Keratinocyte (primary cell): ENCODE measurements around the gene PRR33. TPM values are rescaled to one million over a fixed set of nuclear protein-coding genes. Genes with fewer than 3 reads are reported as not detected.

Source experiments
- DNase-seq: peaks from one replicate; pipeline ENCODE4 v3.0.0-alpha.2; 2011; ENCODE audit warnings: low read depth, missing footprints, low spot score
- FAIRE-seq: peaks from 2 replicates; lab custom pipeline; 2011; peaks lifted over from hg19 to GRCh38; lab: Jason Lieb, UNC
- H2AFZ ChIP-seq: 2 replicates; pipeline ENCODE4 v1.6.0; 2012; ENCODE audit warnings: low read length, control low read depth, inconsistent platforms; ENCODE audit not compliant: control insufficient read depth
- H3K27ac ChIP-seq: 2 replicates; pipeline ENCODE4 v1.5.1; 2011; ENCODE audit warnings: low read length; ENCODE audit not compliant: control insufficient read depth, insufficient read depth
- H3K27me3 ChIP-seq: 3 replicates; pipeline ENCODE4 v1.6.0; 2011; ENCODE audit warnings: low read length; ENCODE audit not compliant: control insufficient read depth, insufficient read depth; ENCODE audit errors: extremely low read depth
- H3K36me3 ChIP-seq, 2 experiments: 2 replicates in 1 of 2; 3 replicates in 1 of 2; pipeline ENCODE4 v1.5.1; 2011; ENCODE audit warnings: low read length in 2 of 2, mild to moderate bottlenecking in 1 of 2; ENCODE audit not compliant: control insufficient read depth in 2 of 2, insufficient read depth in 2 of 2; ENCODE audit errors: extremely low read depth in 1 of 2
- H3K4me1 ChIP-seq: 3 replicates; pipeline ENCODE4 v1.5.1; 2011; ENCODE audit warnings: low read length; ENCODE audit not compliant: control insufficient read depth, insufficient read depth; ENCODE audit errors: extremely low read depth
- H3K4me2 ChIP-seq: 3 replicates; pipeline ENCODE4 v1.6.0; 2011; ENCODE audit warnings: low read depth, low read length; ENCODE audit not compliant: control insufficient read depth, insufficient read depth; ENCODE audit errors: extremely low read depth
- H3K4me3 ChIP-seq, 3 experiments: fragments of 200-600 bp in 1 of 3; sonication (generic) in 1 of 3; 2 replicates in 2 of 3; 3 replicates in 1 of 3; pipeline ENCODE4 v1.5.1; 2011 to 2016; ENCODE audit warnings: low read length in 3 of 3, mild to moderate bottlenecking in 3 of 3, control low read depth in 2 of 3, inconsistent platforms in 1 of 3, low read depth in 1 of 3, mixed read lengths in 1 of 3, mixed run types in 1 of 3, moderate library complexity in 1 of 3; ENCODE audit not compliant: control insufficient read depth in 2 of 3, insufficient read depth in 2 of 3; ENCODE audit errors: extremely low read depth in 1 of 3
- H3K79me2 ChIP-seq: 2 replicates; pipeline ENCODE4 v1.6.0; 2012; ENCODE audit warnings: low read length; ENCODE audit not compliant: control insufficient read depth, insufficient read depth
- H3K9ac ChIP-seq: 3 replicates; pipeline ENCODE4 v1.6.0; 2011; ENCODE audit warnings: low read length; ENCODE audit not compliant: control insufficient read depth, insufficient read depth; ENCODE audit errors: extremely low read depth
- H3K9me1 ChIP-seq: 3 replicates; pipeline ENCODE4 v1.6.0; 2011; ENCODE audit warnings: low read length; ENCODE audit not compliant: control insufficient read depth, insufficient read depth; ENCODE audit errors: extremely low read depth
- H3K9me3 ChIP-seq: 2 replicates; pipeline ENCODE4 v1.5.1; 2012; ENCODE audit warnings: low read depth, low read length; ENCODE audit not compliant: control insufficient read depth
- H4K20me1 ChIP-seq: 3 replicates; pipeline ENCODE4 v1.6.0; 2011; ENCODE audit warnings: low read length; ENCODE audit not compliant: control insufficient read depth, insufficient read depth; ENCODE audit errors: extremely low read depth
- EZH2 ChIP-seq: IDR thresholded peaks from one replicate; pipeline ENCODE4 v1.6.1; 2012; ENCODE audit warnings: inconsistent platforms, mild to moderate bottlenecking, low read length, moderate library complexity
- dilution Hi-C: fragments of 300-500 bp; cut with MboI; formaldehyde crosslinking; loops from one replicate; pipeline ENCODE4 v1.7.0; 2020; ENCODE audit warnings: low sequenced_read_pairs; ENCODE audit not compliant: extremely low pct_ligation_motif_present
- polyA plus RNA-seq, 5 experiments: library from polyadenylated mRNA; depleted of rRNA in 3 of 5; stranded (reverse) in 3 of 5; stranded (forward) in 1 of 5; unstranded in 1 of 5; fragments of >200 nt; gene quantifications; 1 replicate in 1 of 5; 2 replicates in 3 of 5; 3 replicates in 1 of 5; pipeline versions ENCODE4 v1.2.1 to v1.2.3, GENCODE V29; 2011 to 2012; ENCODE audit warnings: missing spikeins in 2 of 5, low read depth in 1 of 5, low replicate concordance in 1 of 5
- TF ChIP-seq, protein P1 (sequence below), 3 experiments: IDR thresholded peaks in 1 of 3; conservative IDR thresholded peaks in 1 of 3; optimal IDR thresholded peaks in 1 of 3; 2 replicates in 2 of 3; 3 replicates in 1 of 3; pipeline versions ENCODE3 to v1.5.1; 2011; ENCODE audit warnings: low read length in 3 of 3, mild to moderate bottlenecking in 3 of 3, moderate library complexity in 2 of 3, control low read depth in 1 of 3, inconsistent platforms in 1 of 3; ENCODE audit not compliant: insufficient read depth in 2 of 3; ENCODE audit errors: extremely low read depth in 1 of 3

The PRR33 gene
- polyA plus RNA-seq, 1 donor (not counting 4 experiments of a cell fraction or from before 2014, with no cell fraction given), result not detected

DNA sequence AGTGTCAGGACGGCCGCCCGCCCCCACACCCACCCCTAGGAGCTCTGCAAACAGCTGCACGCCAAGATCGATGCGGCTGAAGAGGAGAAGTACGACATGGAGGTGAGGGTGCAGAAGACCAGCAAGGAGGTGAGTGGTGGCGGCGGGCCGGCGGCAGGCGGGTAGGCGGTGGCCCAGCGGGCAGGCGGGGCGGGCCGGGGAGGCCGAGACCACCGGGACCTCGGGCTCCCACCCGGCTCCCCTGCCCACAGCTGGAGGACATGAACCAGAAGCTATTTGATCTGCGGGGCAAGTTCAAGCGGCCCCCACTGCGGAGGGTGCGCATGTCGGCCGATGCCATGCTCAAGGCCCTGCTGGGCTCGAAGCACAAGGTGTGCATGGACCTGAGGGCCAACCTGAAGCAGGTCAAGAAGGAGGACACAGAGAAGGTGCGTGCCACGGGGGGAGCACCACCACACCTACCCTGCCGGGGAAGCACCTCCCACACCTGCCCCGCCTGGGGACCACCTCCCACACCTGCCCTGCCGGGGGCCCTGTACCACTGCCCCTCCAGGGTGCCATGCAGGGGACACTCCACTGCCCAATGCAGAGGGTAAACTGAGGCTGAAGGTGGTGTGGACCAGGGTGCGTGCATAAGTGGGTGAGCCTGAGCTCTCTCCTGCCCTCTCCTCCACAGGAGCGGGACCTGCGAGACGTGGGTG lies 50.8 kb downstream of the PRR33 start:
- no peaks in the 10 kb centered on the region for H4K20me1 ChIP-seq
- no peak overlapping the region for H3K4me3 ChIP-seq
- no peak overlapping the region for H3K27ac ChIP-seq
- no peak for TF ChIP-seq EZH2
- TF ChIP-seq, protein P1, sequence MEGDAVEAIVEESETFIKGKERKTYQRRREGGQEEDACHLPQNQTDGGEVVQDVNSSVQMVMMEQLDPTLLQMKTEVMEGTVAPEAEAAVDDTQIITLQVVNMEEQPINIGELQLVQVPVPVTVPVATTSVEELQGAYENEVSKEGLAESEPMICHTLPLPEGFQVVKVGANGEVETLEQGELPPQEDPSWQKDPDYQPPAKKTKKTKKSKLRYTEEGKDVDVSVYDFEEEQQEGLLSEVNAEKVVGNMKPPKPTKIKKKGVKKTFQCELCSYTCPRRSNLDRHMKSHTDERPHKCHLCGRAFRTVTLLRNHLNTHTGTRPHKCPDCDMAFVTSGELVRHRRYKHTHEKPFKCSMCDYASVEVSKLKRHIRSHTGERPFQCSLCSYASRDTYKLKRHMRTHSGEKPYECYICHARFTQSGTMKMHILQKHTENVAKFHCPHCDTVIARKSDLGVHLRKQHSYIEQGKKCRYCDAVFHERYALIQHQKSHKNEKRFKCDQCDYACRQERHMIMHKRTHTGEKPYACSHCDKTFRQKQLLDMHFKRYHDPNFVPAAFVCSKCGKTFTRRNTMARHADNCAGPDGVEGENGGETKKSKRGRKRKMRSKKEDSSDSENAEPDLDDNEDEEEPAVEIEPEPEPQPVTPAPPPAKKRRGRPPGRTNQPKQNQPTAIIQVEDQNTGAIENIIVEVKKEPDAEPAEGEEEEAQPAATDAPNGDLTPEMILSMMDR (optimal IDR thresholded peaks at IDR 0.05 in 1 of 3, IDR thresholded peaks at IDR 0.05 in 1 of 3, conservative IDR thresholded peaks at IDR 0.05 in 1 of 3; ENCODE audit: extremely low read depth in 1 of 3, insufficient read depth in 2 of 3, low read length in 3 of 3), result no peak
- peaks cover 9% of the 10 kb centered on the region for H3K79me2 ChIP-seq
- H3K27me3 ChIP-seq, result no peaks in the 10 kb centered on the region
- no peak for FAIRE-seq
- no peaks in the 10 kb centered on the region for H3K36me3 ChIP-seq
- DNase-seq, result no peak
- peaks cover 49% of the 10 kb centered on the region for H3K4me1 ChIP-seq
- no peak overlapping the region for H3K9ac ChIP-seq
- no peak overlapping the region for H3K4me2 ChIP-seq
- dilution Hi-C loops, result no loop called here
- H3K9me3 ChIP-seq, result no peaks in the 10 kb centered on the region
- H3K9me1 ChIP-seq, result no peaks in the 10 kb centered on the region
- H2AFZ ChIP-seq, result no peak overlapping the region

DNA sequence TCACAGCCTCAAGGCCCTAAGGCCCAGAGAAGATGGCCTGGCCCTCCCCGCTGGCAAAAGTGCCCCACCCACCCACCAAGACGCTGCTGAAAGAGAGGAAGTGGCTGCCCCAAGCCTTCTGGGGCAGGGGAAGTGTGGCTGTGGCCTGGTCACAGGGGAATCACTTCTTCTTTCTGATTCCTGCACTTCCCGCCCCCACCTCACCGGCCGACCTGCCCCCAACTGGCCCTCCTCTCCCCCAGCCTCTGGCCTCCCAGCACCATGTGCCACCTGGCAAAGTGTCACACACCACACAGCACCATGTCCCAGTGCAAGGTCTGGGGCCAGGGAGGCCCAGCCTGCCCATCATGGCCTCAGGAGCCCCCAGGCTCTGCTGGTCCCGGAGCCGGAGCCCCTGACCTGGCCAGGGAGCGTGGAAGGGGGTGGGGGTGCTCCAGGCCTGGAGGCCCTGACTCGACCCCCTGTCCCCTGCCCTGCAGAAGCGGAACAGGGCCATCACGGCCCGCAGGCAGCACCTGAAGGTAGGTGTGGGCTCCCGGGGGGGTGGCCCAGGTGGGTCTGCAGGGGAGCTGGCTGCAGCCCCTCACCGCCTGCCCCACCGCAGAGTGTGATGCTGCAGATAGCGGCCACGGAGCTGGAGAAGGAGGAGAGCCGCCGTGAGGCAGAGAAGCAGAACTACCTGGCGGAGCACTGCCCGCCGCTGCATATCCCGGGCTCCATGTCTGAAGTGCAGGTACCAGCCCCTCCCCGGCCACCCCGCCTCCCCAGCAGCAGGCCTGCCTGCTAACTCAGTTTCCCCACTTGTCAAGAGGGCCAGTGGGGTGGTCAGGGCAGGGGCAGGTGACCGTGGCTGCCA lies 51.5 kb downstream of the PRR33 start:
- no peak for DNase-seq
- H3K4me2 ChIP-seq, result no peak overlapping the region
- no peak for FAIRE-seq
- H3K36me3 ChIP-seq, result no peaks in the 10 kb centered on the region
- H4K20me1 ChIP-seq, result no peaks in the 10 kb centered on the region
- no peak overlapping the region for H3K9ac ChIP-seq
- H2AFZ ChIP-seq, result no peak overlapping the region
- H3K9me1 ChIP-seq, result no peaks in the 10 kb centered on the region
- H3K4me3 ChIP-seq, result no peak overlapping the region
- no peak overlapping the region for H3K27ac ChIP-seq
- H3K79me2 ChIP-seq, result peaks cover 17% of the 10 kb centered on the region
- H3K27me3 ChIP-seq, result no peaks in the 10 kb centered on the region
- TF ChIP-seq EZH2, result no peak
- TF ChIP-seq, protein P1 (optimal IDR thresholded peaks at IDR 0.05 in 1 of 3, IDR thresholded peaks at IDR 0.05 in 1 of 3, conservative IDR thresholded peaks at IDR 0.05 in 1 of 3; ENCODE audit: extremely low read depth in 1 of 3, insufficient read depth in 2 of 3, low read length in 3 of 3), result no peak
- H3K9me3 ChIP-seq, result no peaks in the 10 kb centered on the region
- dilution Hi-C loops, result no loop called here
- peaks cover 57% of the 10 kb centered on the region for H3K4me1 ChIP-seq
